HG02759 (cell line): Measurements from ENCODE around the gene PSG4.
"Not testable (repeated sequence)": the region's sequence is repeated elsewhere in the genome, so short reads cannot be mapped to it uniquely, and the experiment has no call there.

Experiments used
- ATAC-seq: cut with Tn5 transposase; IDR thresholded peaks from one replicate; pipeline ENCODE4 v1.9.1; 2021; ENCODE audit warnings: mild to moderate bottlenecking, moderate library complexity; ENCODE audit not compliant: unreplicated experiment

PSG4 gene

GRCh38 chr19:43205471-43206105 is at the start of gene PSG4:
Gene PSG4, minus strand, starts transcription at chr19:43205638. Its CDS starts 102 bp downstream, at chr19:43205536.
- ATAC-seq: not testable (repeated sequence)

DNA sequence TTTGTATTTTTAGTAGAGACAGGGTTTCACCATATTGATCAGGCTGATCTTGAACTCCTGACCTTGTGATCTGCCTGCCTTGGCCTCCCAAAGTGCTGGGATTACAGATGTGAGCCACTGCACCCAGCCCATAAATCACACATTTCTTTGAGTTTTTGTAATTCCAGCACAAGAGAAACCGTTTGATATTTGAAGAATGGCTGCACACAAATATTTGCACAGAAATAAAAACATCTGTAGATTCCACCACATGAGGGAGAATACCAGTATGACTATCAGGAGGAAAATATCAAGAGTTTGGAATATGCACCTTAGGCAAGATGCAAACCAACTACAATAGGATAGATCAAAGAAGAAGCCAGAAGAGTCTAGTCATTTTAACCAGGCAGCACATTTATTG is 46.0 kb upstream of the PSG4 start:
- not testable (repeated sequence) for ATAC-seq

DNA sequence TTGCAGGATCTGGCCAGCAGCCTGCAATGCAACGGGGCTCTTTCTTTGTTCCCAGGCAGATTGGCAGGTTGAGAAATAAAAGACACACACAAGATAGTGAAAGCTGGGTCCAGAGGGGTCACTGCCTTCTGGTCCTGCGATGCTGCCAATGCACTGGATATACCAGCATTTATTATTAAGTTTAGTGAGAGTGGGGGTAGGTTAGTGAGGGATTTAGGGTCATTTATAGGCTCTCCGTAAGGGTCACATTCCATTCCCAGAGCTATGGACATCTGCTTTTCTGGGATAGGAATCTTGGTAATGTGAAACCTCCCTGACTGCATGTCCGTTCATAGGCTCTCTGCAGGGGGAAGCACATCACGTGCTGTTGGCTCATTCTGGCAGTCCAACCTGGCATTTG is 44.9 kb upstream of the PSG4 start:
- not testable (repeated sequence) for ATAC-seq

GRCh38 chr19:43248635-43249002 is 43.2 kb upstream of the PSG4 start:
- ATAC-seq: not testable (repeated sequence)

DNA sequence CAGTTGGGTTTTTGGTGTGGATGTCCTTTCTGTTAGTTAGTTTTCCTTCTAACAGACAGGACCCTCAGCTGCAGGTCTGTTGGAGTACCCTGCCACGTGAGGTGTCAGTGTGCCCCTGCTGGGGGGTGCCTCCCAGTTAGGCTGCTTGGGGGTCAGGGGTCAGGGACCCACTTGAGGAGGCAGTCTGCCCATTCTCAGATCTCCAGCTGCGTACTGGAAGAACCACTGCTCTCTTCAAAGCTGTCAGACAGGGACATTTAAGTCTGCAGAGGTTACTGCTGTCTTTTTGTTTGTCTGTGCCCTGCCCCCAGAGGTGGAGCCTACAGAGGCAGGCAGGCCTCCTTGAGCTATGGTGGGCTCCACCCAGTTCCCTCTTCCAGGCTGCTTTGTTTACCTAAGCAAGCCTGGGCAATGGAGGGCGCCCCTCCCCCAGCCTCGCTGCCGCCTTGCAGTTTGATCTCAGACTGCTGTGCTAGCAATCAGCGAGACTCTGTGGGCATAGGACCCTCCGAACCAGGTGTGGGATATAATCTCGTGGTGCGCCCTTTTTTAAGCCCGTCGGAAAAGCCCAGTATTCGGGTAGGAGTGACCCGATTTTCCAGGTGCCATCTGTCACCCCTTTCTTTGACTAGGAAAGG is 41.9 kb upstream of the PSG4 start:
- not testable (repeated sequence) for ATAC-seq

DNA sequence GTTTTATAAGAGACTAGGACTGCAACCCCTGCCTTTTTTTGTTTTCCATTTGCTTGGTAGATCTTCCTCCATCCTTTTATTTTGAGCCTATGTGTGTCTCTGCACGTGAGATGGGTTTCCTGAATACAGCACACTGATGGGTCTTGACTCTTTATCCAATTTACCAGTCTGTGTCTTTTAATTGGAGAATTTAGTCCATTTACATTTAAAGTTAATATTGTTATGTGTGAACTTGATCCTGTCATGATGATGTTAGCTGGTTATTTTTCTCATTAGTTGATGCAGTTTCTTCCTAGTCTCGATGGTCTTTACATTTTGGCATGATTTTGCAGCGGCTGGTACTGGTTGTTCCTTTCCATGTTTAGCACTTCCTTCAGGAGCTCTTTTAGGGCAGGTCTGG is 40.4 kb upstream of the PSG4 start:
- not testable (repeated sequence) for ATAC-seq

GRCh38 chr19:43242211-43242610 is 36.8 kb upstream of the PSG4 start:
- ATAC-seq: not testable (repeated sequence)

DNA sequence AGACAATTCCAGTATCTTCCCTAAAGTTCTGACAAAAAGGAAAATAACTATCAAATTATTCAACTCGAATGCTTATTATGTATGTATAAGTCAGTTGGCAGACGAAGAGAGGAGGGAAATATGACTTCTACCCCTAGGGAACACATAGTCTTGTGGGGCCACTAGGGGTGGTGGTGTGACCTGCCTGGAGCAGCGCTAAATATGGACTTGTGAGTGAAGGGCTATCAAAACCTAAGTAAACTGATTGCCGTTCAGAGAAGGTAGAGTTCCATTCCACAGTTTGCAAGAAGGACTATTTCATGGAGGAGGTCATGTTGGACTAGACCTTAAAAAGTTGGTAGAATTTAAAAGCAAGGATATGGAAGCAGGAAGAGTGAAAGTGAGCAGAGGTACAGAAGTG is 32.8 kb upstream of the PSG4 start:
- ATAC-seq: not testable (repeated sequence)

DNA sequence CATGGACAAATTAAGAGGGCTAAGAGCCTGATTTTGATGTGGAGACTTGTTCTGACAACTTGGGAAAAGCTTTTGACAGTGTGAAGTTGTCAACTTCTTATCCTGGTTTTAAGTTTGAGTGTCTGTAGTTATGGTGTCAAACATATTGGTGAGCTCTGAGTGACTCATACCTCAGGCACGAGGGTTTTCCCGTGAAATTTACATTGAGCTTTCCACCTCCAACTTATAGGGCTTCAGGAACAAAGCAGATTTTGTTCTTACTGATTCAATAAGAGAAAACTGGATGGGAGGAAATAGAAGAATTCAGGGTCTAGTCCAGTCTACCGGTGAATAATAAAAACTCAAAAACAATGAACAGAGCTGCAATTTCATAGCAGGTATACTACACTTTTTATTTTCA is 30.2 kb upstream of the PSG4 start:
- ATAC-seq: not testable (repeated sequence)

GRCh38 chr19:43229315-43229714 is 23.9 kb upstream of the PSG4 start:
- ATAC-seq: no peak

DNA sequence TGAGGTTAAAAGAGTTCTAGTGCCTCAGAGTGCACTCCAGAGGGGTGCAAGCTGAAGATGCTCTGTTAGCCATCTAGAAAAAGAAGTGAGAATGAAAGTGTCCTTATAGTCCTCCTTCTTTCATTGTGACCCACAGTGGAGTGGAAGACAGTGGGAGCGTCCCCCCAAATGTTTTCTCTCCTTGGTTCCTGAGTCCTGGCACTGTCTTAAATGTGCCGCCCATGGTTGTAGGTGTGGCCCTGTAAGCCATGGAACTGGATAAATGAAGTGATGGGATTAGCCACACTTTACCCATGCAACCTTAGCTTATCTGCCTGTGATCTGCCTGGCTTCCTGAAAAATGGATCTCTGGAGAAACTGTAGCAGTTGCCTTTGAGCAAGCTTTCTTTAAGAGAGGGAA is 23.3 kb upstream of the PSG4 start:
- ATAC-seq: not testable (repeated sequence)

- ATAC-seq: not testable (repeated sequence)
Observed at GRCh38 chr19:43226986-43227385, 21.5 kb upstream of the PSG4 start.

DNA sequence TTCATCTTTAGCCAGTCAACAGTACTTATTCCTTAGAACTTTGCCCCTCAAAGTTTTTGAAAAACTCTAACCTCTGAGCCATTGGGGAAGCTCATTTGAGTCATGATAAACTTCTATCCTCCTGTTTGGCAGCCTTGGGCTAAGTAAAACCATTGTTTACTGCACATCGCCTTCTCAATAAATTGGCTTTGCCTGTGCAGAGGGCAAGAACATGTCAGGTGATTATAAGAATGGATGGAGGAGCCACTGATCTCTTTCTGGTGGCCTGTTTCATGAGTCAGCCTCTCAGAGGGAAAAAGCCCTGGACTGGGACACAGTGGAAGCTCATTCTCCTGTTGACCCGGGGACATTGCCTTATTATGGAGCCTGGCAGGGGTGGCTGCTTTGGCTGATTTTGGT is 19.4 kb upstream of the PSG4 start:
- ATAC-seq: no peak

- ATAC-seq: not testable (repeated sequence)
Observed at GRCh38 chr19:43224201-43224854, 18.9 kb upstream of the PSG4 start.

DNA sequence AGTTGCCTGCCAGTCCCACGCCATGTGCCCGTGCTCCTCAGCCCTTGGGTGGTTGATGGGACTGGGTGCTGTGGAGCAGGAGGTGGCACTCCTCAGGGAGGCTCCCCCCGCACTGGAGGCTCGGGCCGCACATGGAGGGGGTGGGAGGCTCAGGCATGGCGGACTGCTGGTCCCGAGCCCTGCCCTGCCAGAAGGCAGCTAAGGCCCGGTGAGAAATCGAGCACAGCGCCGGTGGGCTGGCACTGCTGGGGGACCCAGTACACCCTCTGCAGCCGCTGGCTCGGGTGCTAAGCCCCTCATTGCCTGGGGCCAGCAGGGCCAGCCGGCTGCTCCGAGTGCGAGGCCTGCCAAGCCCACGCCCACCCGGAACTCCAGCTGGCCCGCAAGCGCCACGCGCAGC is 16.5 kb upstream of the PSG4 start:
- ATAC-seq: not testable (repeated sequence)

DNA sequence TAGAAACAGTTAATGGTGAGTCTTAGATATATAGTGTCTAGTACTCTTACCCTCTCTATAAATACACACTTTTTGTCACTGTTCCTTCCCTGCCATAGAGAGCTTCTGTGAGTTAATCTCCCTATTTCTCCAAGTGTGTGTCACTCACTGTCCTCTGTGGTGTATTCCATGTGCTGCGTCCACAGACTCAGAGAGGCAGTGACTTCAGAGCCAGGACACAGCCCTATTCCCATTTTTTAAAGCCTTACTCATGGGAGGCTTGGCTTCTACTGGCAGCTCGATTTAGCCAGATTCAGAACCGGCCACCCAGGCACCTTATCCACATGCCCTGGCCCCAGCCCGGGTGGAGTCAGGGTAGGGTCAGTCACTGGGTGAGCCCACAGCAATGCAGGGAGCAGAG is 13.7 kb upstream of the PSG4 start:
- ATAC-seq: not testable (repeated sequence)

DNA sequence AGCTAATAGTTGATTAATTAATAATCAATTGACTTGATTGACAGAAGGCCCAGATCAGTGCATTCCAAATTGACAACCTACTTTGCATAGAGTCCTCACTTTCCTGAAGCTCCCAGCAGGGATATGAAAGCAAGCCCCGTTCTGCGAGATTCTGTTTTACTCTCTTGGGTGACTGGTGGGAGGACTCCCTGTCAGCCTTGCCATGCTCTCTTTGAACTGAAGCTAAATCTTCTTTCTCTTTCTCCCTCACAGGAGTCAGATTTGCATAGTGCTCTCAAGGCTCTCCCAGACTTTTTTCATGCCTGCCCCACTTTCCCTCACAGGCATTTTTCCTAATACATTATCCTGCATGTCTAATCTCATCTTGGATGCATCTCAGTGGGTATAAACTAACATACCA is 10.4 kb upstream of the PSG4 start:
- not testable (repeated sequence) for ATAC-seq

DNA sequence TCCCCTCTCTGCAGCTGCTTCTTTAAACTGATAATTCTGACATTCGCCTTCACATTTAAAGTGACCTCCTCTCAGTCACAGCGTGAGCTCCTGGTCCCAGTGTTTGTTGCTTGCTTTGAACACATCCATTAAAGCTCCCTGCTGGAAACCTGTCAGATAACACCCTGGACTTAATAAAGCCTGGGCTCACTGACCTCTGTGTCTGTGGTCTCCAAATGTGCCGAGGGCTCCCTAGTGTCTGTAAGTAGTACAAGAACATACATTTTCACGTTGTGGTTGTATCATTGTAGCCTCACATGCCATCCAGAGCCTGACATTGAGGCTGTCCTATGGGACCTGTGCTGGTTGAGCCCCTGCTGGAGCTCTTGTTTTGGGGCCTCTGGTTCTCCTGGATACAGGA is 2.6 kb upstream of the PSG4 start:
- no peak for ATAC-seq

DNA sequence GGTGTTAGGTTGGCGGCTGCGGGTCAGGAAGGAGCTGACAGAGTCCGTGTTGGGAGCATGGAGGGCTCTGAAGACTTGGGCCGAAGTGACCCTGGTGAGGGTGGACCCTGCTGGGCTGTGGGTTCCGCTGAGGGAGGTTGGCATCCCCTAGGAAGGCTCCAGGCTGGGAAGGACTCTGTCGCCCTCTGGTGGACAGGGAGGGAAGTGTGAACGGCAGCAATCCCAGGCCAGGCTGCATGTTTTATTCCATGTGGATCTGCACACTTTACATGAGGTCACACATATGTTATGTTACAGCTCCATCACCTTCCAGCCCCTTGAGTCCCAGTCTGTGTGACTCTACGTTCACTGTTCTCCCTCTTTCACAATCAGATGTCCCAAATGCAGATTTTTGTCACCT is 1.7 kb upstream of the PSG4 start:
- ATAC-seq: not testable (repeated sequence)

DNA sequence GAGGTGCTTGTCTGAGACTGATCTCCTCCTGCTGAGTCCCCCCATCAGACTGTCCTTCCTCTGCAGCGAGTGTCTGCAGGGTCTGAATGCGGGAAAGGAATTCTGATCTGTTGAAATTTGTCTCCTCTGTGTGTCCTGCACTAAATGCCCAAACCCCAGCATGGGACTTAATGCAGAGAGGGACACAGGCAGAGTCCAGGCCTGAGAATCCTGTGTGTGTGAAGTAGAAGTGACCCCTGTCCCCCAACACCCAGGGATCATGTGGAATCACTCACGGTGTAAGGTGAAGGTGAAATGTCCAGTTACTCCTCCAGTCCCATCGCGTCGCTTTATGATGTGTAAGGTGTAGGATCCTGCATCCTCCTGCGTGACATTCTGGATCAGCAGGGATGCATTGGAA is 1.8 kb downstream of the PSG4 start:
- ATAC-seq: not testable (repeated sequence)

GRCh38 chr19:43201891-43202290 is 3.5 kb downstream of the PSG4 start:
- ATAC-seq: not testable (repeated sequence)

GRCh38 chr19:43201337-43201801 is 4.1 kb downstream of the PSG4 start:
- not testable (repeated sequence) for ATAC-seq
